PC-3 (cell line): ENCODE data around the gene SRRM2. TPM values are rescaled to one million over a fixed set of nuclear protein-coding genes. Genes with fewer than 3 reads are reported as not detected.

Experiments used
- ATAC-seq: fragments of 200-7000 bp; cut with Tn5 transposase; 2 replicates; pipeline ENCODE4 v1.9.1; 2020; ENCODE audit warnings: mild to moderate bottlenecking, moderate library complexity
- BruUV-seq: library from RNA; stranded (reverse); fragments of 400-500 nt; replicated peaks from 2 replicates; lab custom pipeline; 2021; lab: Mats Ljungman, UMichigan
- CTCF ChIA-PET: fragments of 300-600 bp; sonication (Branson Sonifier 250); formaldehyde crosslinking; loops from one replicate; lab custom pipeline; 2022; ENCODE audit warnings: antibody characterized with exemption; lab: Charles Lee
- POLR2A ChIA-PET: fragments of 300-600 bp; sonication (Branson Sonifier 250); formaldehyde crosslinking; loops from one replicate; lab custom pipeline; 2022; ENCODE audit warnings: antibody characterized with exemption; ENCODE audit not compliant: unreplicated experiment; lab: Charles Lee
- DNase-seq: peaks from one replicate; pipeline ENCODE4 v3.0.0-alpha.2; 2015
- H2AFZ ChIP-seq: fragments of 300-600 bp; sonication (generic); 2 replicates; pipeline ENCODE4 v1.6.0; 2016; ENCODE audit warnings: antibody characterized with exemption, low read length
- H3F3A ChIP-seq: fragments of 300-600 bp; sonication (generic); one replicate; pipeline ENCODE4 v1.6.0; 2017; ENCODE audit warnings: antibody characterized with exemption, low read length, control low read depth, mild to moderate bottlenecking; ENCODE audit not compliant: unreplicated experiment
- H3K27ac ChIP-seq: fragments of 300-600 bp; sonication (generic); 2 replicates; pipeline ENCODE4 v1.5.1; 2016; ENCODE audit warnings: mild to moderate bottlenecking, low read length
- H3K27me3 ChIP-seq: fragments of 300-600 bp; sonication (generic); 2 replicates; pipeline ENCODE4 v1.6.1; 2016; ENCODE audit warnings: low read length, mixed read lengths
- H3K36me3 ChIP-seq: fragments of 300-600 bp; sonication (generic); 2 replicates; pipeline ENCODE4 v1.6.1; 2016; ENCODE audit warnings: low read depth, mixed run types, low read length, mixed read lengths
- H3K4me1 ChIP-seq: fragments of 300-600 bp; sonication (generic); 2 replicates; pipeline ENCODE4 v1.5.1; 2016; ENCODE audit warnings: low read length; ENCODE audit not compliant: insufficient read depth
- H3K4me2 ChIP-seq: fragments of 300-600 bp; sonication (generic); 2 replicates; pipeline ENCODE4 v1.6.0; 2016; ENCODE audit warnings: low read length
- H3K4me3 ChIP-seq: fragments of 300-600 bp; sonication (generic); 2 replicates; pipeline ENCODE4 v1.5.1; 2016; ENCODE audit warnings: mild to moderate bottlenecking, low read length, mixed read lengths
- H3K79me2 ChIP-seq: fragments of 300-600 bp; sonication (generic); 2 replicates; pipeline ENCODE4 v1.6.1; 2017; ENCODE audit warnings: low read length, mixed read lengths
- H3K9ac ChIP-seq: fragments of 300-600 bp; sonication (generic); 2 replicates; pipeline ENCODE4 v1.6.0; 2016; ENCODE audit warnings: mild to moderate bottlenecking, low read length
- H3K9me2 ChIP-seq: fragments of 300-600 bp; sonication (generic); replicated peaks from 2 replicates; pipeline ENCODE4 v1.6.1; 2016; ENCODE audit warnings: mixed run types, low read length, mixed read lengths
- H3K9me3 ChIP-seq: fragments of 300-600 bp; sonication (generic); 2 replicates; pipeline ENCODE4 v1.6.1; 2016; ENCODE audit warnings: low read length, mixed read lengths
- H4K20me1 ChIP-seq: fragments of 300-600 bp; sonication (generic); 2 replicates; pipeline ENCODE4 v1.6.1; 2016; ENCODE audit warnings: low read length, mixed read lengths
- EZH2 ChIP-seq: fragments of 300-600 bp; sonication (generic); IDR thresholded peaks from one replicate; pipeline ENCODE4 v1.6.1; 2017; ENCODE audit warnings: antibody characterized with exemption, mild to moderate bottlenecking, low read length; ENCODE audit not compliant: unreplicated experiment
- EZH2phosphoT487 ChIP-seq: fragments of 300-600 bp; sonication (generic); IDR thresholded peaks from 2 replicates; pipeline ENCODE4 v1.6.1; 2018; ENCODE audit warnings: mild to moderate bottlenecking, antibody characterized with exemption, low read length, borderline replicate concordance
- intact Hi-C: fragments of 100-400 bp; cut with micrococcal nuclease; formaldehyde crosslinking; loops from 2 replicates; pipeline ENCODE4 v1.9.0; 2023
- total RNA-seq: library from RNA; depleted of rRNA; stranded (reverse); fragments of >200 nt; gene quantifications from 2 replicates; pipeline ENCODE4 v1.2.3, GENCODE V29; 2014
- TF ChIP-seq, protein P1 (sequence below): fragments of 300-600 bp; sonication (generic); conservative IDR thresholded peaks from 2 replicates; pipeline ENCODE4 v1.5.1; 2017; ENCODE audit warnings: antibody characterized with exemption, low read depth, mild to moderate bottlenecking, low read length

SRRM2 gene
- total RNA-seq, 1 experiment from 2014 or later, result 72.6 TPM

- H3K27me3 ChIP-seq, result no peaks in the 10 kb centered on the region
- DNase-seq, result no peak
- H3K36me3 ChIP-seq, result no peaks in the 10 kb centered on the region
- H3K4me3 ChIP-seq, result no peak overlapping the region
- TF ChIP-seq EZH2, result no peak
- TF ChIP-seq, protein P1, sequence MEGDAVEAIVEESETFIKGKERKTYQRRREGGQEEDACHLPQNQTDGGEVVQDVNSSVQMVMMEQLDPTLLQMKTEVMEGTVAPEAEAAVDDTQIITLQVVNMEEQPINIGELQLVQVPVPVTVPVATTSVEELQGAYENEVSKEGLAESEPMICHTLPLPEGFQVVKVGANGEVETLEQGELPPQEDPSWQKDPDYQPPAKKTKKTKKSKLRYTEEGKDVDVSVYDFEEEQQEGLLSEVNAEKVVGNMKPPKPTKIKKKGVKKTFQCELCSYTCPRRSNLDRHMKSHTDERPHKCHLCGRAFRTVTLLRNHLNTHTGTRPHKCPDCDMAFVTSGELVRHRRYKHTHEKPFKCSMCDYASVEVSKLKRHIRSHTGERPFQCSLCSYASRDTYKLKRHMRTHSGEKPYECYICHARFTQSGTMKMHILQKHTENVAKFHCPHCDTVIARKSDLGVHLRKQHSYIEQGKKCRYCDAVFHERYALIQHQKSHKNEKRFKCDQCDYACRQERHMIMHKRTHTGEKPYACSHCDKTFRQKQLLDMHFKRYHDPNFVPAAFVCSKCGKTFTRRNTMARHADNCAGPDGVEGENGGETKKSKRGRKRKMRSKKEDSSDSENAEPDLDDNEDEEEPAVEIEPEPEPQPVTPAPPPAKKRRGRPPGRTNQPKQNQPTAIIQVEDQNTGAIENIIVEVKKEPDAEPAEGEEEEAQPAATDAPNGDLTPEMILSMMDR, result no peak
- TF ChIP-seq EZH2phosphoT487, result no peak
- H3K79me2 ChIP-seq, result no peaks in the 10 kb centered on the region
- H3K9ac ChIP-seq, result no peak overlapping the region
- H3K9me2 ChIP-seq, result no peaks in the 10 kb centered on the region
- H4K20me1 ChIP-seq, result no peaks in the 10 kb centered on the region
- H2AFZ ChIP-seq, result no peak overlapping the region
- POLR2A ChIA-PET, result no interaction called here
- intact Hi-C loops, result no loop called here
- CTCF ChIA-PET, result no interaction called here
- BruUV-seq, result no TSS peak
- no peak overlapping the region for H3K4me2 ChIP-seq
- no peaks in the 10 kb centered on the region for H3K4me1 ChIP-seq
- no peak overlapping the region for H3K27ac ChIP-seq
- no peaks in the 10 kb centered on the region for H3F3A ChIP-seq
- no peaks in the 10 kb centered on the region for H3K9me3 ChIP-seq
- no peak for ATAC-seq
These were observed 10.0 kb upstream of the SRRM2 start for GRCh38 chr16:2742323-2743006.

- no peak for ATAC-seq
- no peak overlapping the region for H2AFZ ChIP-seq
- DNase-seq, result no peak
- TF ChIP-seq, protein P1, result no peak
- TF ChIP-seq EZH2 (no peak), EZH2phosphoT487 (no peak)
- H3K27ac ChIP-seq, result no peak overlapping the region
- no peaks in the 10 kb centered on the region for H3K9me3 ChIP-seq
- intact Hi-C loops, result no loop called here
- ChIA-PET CTCF (no interaction called here), POLR2A (no interaction called here)
- H3K4me3 ChIP-seq, result no peak overlapping the region
- no peaks in the 10 kb centered on the region for H3K27me3 ChIP-seq
- no peaks in the 10 kb centered on the region for H3K79me2 ChIP-seq
- H4K20me1 ChIP-seq, result no peaks in the 10 kb centered on the region
- no peak overlapping the region for H3K9ac ChIP-seq
- H3K4me2 ChIP-seq, result no peak overlapping the region
- H3K9me2 ChIP-seq, result no peaks in the 10 kb centered on the region
- no peaks in the 10 kb centered on the region for H3K36me3 ChIP-seq
- H3K4me1 ChIP-seq, result no peaks in the 10 kb centered on the region
- BruUV-seq, result no TSS peak
- H3F3A ChIP-seq, result no peaks in the 10 kb centered on the region
These were observed 9.2 kb upstream of the SRRM2 start for GRCh38 chr16:2743007-2743810.

GRCh38 chr16:2744711-2745110, 7.7 kb upstream of the SRRM2 start:
- Histone ChIP-seq H3K27me3 (no peaks in the 10 kb centered on the region), H3K9me3 (no peaks in the 10 kb centered on the region), H3K9me2 (no peaks in the 10 kb centered on the region), H3K9ac (no peak overlapping the region), H3F3A (no peaks in the 10 kb centered on the region), H3K4me3 (no peak overlapping the region), H3K4me2 (no peak overlapping the region), H2AFZ (no peak overlapping the region), H3K4me1 (no peaks in the 10 kb centered on the region), H3K36me3 (no peaks in the 10 kb centered on the region), H3K27ac (no peak overlapping the region), H4K20me1 (no peaks in the 10 kb centered on the region), H3K79me2 (no peaks in the 10 kb centered on the region)
- intact Hi-C loops, result no loop called here
- ATAC-seq (no peak), DNase-seq (no peak)
- CTCF ChIA-PET, result no interaction called here
- TF ChIP-seq EZH2 (no peak), EZH2phosphoT487 (no peak)
- TF ChIP-seq, protein P1, result no peak
- no TSS peak for BruUV-seq
- POLR2A ChIA-PET, result no interaction called here
